ENCODE results near the gene TMEM184A. TPM values are rescaled to one million over a fixed set of nuclear protein-coding genes. Genes with fewer than 3 reads are reported as not detected.

The TMEM184A gene
- polyA plus RNA-seq, 3 donors, result 3.6 to 5.6 (median 4.7) TPM

DNA sequence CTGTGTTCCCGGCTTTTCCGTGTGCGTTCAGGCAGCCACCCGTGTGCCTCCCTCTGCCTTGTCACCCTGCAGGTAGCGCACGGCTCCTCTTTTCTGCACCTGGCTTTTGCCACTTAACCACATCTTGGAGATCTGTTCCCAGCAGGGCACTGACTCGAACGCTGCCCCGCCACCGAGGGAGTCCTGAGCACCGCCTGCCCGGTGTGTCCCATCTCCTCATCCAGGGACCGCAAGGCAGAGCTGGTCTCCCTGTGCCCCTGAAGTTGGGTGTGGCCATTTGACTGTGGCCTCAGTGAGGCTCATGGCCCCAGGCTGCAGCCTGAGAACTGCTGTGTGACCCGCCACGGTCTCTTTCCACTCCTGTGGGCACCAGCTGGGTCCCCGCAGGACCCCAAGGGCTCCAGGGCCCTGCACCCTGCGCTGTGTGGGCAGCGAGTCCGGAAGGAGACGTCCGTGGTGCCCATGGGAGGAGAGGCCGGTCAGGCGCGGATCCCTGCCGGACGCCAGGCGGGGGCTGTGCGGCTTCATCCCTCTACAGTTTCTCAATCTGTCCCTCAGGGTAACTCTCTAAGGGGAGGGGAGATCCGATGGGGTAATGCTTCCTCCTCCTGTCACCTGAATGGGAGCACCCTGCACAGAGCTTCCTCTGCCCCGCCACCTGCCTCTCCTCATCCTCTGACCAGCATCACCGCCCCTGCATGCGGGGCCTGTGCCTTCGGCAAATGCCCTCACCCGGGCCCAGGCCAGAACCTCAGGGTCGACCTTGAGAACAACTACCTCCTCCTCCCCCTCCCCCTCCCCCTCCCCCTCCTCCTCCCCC lies 50.1 kb downstream of the TMEM184A start:
- DNase-seq (ENCODE audit: low read depth in 3 of 3, low spot score in 2 of 3), result no peak

DNA sequence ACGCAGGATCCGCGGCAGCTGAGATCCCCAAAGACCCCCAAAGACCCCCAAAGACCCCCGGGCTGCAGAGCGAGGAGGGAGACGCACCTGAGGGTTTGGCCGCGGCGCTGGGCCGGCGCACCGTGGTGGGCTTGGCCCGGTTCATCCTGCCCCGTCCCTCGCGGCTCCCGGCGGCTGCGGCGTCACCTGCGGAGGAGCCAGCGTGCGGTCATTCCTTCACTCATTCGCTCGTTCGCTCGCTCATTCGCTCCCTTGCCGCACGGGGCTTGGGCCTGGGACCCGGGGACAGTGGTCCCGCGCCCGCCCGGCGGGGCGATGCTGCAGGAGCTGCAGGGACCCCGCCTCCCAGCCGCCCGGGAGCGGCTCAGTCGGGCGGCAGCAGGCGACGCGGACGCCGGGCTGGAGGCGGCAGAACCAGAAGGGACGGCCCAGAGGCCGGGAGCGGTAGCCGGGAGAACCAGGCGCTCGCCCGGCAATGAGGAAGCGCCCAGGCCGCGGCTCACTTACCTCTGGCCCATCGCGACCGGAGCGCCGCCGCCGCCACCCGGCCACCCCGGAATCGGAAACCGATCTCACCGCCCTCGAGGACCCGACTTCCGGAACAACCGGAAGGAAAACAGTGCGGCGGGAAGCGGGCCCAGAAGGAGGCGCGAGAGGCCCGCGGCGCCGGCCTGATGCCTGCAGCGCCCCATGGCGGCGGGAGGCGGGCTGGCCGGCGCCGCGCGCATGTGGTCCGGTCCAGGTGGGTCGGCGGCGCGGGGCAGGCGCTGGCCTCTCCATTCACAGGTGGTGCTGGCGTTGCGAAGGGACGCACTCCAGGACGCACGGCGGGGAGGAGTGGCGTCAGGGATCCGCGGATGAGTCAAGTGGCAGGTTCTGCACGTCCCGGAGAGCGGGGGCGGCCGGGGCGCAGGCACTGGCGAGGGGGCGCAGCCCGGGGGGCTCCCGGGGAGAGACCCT lies 51.9 kb downstream of the TMEM184A start, which contains the start of gene INTS1:
Gene INTS1 (minus strand): TSS at position 574 of the 960 bp plus-strand sequence. CDS start 429 bp downstream, at position 145.
- peak; percentile 70 to 88 (median 78) for DNase-seq (ENCODE audit: low read depth in 3 of 3, low spot score in 2 of 3)

DNA sequence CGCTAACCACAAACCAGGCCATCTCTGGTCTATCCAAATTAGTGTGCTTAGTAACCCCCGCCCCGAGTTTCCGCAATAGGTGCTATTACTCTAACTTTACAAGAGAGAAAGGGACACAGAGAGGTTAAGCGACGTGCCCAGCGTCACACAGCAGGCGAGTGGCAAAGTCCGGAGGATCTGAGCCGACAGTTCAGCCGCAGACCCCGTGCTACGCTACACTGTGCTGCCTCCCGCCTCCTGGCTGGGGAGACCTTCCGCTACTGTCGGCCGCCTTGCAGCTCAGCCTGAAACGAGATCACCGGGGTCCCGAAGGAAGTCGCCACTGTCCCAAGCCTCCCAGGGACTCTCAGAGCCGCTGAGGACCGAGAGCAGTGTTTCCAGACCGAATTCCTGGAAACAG lies 52.6 kb downstream of the TMEM184A start:
- DNase-seq (ENCODE audit: low read depth in 3 of 3, low spot score in 2 of 3), result no peak

DNA sequence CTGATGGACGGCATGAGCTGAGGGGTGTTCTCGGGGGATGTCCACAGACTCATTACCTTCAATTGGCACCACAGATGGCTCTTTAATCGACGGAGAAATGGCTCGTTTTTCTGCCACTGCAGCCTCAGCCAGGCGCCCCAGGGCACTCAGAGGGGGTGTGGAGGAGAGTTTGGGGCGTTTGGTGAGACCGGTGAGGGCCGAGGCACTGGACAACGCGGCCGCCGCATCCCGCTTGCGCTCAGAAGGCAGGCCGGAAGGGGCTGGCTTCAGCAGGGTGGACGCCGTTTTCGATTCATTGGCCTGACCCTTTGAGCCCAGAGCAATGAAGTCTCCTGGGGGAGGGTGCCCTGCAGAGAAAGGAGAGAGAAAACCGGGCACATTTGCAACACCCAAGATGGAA lies 53.2 kb downstream of the TMEM184A start:
- no peak for DNase-seq (ENCODE audit: low read depth in 3 of 3, low spot score in 2 of 3)

DNA sequence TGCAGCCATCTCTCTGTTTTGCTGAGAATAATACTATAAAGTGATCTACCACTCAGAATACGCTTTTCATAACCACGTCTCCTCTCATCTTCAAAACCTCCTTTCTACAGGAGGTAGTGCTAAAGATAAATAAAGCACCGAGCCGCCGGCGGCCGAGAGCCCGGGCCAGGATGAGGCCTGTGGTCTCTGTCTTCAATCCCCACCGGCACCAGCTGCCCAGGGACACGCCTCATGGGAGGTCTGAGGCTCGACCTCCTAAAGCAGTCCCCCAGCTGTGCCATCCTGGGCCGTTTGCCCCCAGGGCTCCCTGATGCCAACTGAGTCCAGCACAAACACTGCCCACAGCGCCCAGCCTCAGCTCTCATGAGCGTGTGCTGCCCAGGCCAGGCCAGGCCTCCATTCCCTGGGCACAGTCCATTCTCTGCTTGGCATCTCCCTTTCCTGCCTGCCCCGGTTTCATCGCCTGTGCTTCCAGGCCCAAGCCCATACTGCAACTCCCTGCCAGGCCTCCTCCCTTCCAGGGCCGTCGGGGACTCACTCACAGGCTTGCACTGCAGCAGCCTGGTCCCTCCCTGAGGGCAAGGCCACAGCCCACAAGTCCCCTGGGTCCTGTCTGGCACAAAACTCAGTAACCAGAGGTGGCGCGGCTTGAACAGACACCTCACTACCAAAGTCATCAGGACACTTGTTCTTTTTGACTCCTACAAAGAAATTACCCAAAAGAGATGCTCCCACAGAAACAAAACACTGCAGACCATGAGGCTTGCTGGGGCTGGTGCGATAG lies 54.3 kb downstream of the TMEM184A start:
- no peak for DNase-seq (ENCODE audit: low read depth in 3 of 3, low spot score in 2 of 3)

DNA sequence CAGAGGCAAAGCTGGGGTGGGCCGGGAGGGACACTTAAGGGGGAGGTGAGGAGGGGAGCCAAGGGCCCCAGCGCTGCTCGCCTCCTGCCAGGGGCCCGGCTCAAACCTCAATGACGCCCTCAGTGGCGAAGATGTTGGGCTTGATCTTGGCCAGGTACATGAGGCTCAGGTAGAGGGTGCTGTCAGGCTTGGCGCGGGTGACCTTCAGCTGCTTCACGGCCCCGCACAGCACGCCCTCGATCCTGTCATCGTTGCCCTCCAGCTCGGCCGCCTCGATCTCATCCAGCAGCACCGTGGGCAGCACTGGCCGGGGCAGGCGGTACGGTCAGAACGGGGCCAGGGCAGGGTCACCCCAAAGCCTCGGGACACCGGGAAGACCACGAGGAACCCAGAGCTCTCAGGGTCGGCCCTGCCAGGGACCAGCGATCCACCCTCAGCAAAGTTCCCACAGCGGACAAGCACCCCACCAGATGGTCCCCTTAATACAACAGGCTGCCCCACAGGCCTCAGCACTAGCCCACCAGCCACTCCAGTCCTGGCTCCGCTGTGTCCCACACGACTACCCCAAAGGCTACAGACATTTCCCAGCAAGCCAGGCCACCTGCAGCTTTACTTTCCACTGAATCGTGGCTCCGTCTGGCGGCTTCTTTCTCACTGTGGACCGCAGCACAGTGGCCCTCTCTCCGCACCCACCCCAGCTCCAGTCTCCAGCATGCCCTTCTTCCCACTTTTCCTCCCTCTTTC lies 55.8 kb downstream of the TMEM184A start:
- no peak for DNase-seq (ENCODE audit: low read depth in 3 of 3, low spot score in 2 of 3)

DNA sequence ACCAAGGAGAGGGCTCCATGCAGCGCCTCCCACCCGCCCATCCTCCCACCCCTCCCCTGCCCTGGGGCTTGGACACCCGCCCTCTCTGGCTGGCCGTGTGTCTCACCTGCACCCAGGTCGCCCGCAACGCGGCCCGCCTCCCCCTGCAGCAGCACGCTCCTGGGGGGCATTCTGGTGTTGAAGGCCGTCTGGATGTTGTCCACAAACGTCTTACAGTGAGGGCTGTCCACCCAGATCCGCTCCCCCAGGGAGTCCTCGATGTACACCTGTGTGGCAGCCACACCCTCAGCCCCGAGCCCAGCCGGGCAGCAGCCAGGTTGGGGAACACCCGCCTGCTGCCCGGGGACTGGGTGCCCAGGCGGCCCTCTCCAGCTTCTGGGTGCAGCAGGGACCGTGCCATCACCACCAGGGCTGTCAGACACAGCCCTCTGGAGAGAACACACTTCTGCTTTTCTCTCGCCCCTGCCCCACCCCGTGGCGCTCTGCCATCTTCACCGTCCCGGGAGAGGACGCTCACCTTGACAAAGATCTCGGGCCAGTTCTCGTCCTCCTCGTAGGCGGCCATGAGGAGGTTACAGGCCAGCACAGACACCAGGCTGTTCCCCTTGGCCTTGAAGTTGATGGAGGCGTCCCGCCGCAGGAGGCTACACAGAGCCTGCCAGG lies 56.5 kb downstream of the TMEM184A start:
- no peak for DNase-seq (ENCODE audit: low read depth in 3 of 3, low spot score in 2 of 3)

DNA sequence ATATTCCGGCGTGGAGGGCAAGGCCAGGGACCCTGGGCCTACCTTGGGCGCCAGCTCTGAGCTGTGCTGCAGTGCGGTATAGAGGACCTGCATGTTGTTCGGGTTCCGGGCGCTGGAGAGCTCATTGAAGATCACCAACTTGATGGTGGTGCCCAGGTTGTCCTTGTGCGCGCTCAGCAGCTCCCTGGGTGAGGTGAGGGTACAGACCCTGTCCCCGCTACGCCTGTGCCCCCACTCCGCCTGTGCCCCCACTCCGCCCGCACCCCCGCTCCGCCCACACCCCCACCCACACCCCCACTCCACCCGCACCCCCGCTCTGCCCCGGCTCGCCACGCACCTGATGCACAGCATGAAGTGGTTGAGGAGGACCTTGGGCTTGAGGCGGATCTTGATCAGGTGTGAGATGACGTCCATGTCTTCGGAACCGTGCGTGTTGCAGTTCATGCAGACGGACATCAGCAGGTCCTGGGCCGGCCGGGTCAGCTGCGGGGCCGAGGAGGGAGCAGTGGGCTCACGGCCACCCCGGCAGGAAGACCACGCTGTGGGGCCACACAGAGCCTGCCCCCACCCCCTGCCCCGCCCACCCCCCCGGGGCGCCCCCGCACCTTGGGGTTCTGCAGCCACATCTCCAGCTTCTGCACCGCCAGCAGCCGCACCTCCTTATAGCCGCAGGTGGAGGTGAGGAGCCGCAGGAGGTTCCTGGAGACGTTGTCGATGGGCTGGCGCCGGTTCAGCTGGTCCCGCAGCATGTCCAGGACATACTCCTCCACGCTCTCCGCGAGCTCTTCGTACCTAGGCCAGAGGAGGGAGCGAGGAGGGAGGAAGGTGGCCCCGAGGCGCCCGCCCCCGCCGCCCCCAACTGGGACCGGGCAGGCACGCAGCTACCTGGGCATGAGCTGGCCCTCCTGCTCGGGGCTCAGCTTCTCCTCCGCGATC lies 57.4 kb downstream of the TMEM184A start:
- DNase-seq (ENCODE audit: low read depth in 3 of 3, low spot score in 2 of 3), result no peak

DNA sequence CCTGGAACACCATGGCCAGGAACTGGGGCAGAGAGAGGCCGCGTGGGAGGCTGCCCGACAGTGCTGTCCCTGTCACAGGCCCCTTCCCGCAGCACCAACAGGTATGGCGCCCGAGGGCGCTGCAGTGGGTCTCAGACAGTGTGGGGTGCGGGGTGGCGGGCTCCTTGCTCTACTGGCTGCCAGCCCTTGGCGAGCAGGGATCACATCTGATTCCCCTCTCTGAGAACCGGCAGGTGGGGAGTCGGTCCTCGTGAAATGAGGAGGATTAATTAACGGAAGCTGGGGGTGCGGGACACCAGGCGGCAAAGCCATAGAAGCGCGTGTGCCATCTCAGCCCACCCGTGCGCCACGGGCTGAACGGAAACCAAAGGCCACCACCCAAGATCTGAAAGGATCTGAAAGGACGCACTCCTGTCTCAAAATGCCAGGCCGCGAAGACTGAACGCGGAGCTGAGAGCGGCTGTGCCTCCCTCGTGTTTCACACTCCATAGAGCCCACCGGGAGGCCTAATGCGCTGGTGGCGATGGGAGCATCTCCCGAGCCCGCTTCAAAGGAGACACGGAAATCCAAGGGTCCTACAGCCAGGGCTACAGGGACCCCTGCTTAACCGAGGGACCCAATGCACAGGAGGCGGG lies 58.6 kb downstream of the TMEM184A start:
- no peak for DNase-seq (ENCODE audit: low read depth in 3 of 3, low spot score in 2 of 3)

DNA sequence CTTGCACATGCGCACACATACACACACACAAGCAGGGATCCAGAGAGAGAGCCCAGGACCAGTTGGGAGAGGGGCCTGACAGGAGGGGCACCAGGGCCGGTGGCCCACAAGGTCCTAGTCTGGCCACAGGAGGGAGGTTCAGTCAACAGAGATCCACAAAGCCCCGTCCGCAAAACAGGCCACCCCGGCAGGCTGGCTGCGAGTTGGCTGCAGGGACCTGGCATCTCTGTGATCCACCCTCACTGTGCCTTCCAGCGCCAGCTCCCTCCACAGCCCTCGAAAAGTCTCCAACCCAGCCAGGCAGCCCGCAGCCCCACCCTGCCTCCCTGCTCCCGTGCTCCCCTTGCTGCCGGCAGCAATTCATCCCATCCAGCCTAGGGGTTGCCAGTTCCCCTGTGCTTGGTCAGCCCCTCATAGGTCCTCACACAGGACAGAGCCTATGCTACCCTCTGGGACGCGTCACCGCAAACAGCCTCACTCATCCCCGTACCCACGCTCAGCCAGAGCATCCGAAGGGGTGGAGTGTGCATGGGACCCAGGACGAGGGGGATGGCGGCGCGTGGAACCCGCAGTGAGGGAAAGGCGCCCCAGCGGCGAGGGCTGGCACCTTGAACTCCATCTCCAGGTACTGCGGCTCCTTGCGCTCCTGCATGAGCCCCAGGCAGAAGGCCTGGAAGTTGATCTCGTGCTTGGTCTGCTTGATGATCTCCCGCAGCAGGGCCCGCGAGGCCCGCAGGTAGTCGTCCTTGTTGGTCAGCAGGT lies 59.3 kb downstream of the TMEM184A start:
- DNase-seq (ENCODE audit: low read depth in 3 of 3, low spot score in 2 of 3), result no peak

DNA sequence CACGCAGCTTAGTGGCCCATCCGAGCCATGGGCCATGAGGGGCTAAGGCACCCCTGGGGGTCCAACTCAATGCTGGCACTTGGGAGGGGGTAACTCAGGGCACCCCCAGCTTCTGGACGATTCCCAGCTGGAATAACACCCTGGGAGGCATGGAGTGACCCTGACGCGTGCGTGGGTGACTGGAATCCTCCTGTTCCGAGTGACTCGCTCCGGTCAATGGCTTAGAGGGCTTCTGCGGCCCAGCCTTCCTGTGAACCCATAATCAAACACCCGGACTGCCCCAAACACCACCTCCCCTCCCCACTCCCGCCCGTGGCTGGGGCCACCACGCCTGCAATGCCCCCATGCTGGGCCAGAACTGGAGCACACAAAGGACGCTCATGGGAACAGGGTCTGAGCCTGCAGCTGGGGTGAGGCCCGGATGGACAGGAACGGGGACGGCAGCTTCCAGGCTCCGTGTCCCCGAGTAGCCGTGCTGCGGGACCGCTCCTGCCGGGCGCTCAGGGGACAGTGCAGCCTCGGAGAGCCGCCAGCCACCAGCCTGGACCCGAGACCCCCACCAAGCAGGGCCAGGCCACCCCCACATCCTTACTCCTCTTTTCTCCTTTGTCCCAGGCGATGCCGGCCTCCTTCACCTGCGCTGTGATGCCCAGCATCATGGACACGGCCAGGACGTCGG lies 60.3 kb downstream of the TMEM184A start:
- DNase-seq (ENCODE audit: low read depth in 3 of 3, low spot score in 2 of 3), result no peak

DNA sequence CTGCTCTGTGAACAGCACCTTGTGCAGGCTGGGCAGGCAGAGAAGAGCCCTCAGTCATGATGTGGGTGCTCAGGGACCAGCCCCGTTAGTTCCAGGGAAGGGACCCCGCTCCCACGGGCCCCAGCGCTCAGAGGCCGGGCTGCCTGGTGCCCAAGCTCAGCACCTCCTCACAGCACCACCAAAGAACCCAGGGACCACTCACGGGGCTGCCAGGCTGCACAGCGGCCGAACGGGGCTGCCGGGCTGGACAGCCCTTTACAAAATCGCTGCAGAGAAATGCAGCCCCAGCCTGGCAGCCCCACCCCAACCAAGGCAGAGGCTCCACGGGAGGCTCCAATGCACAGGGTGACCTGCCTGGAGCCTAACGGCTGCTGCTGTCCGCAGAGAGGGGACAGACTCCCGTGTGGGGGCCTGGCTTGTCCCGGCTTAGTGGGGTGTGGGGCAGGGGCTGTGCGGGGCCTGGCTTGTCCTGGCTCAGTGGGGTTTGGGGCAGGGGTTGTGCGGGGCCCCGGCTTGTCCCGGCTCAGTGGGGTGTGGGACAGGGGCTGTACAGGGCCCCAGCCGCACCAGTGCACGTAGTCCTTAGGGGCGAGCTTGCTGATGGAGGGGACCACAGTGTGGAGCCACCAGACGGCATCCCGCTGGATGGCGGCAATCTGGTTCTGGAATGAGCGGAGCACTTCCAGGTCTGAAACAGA lies 61.0 kb downstream of the TMEM184A start:
- no peak for DNase-seq (ENCODE audit: low read depth in 3 of 3, low spot score in 2 of 3)

DNA sequence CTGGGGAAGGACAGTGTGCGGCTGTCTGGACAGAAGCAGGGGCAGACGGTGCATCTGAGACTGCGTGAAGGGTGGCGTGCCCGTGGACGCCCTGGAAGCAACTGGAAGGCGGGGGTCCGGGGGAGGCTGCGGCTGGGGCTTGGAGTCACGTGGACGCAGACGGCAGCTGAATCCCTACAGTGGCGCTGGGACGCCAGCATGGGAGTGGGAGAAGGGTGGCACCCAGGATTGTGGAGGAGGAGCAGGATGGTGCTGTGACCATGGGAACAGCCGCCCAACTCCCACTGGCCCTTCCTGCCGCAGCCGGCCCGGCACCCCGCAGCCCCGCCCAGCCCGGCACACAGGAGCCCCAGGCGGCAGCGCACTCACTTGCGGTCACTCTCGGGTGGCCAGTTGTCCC lies 61.6 kb downstream of the TMEM184A start:
- no peak for DNase-seq (ENCODE audit: low read depth in 3 of 3, low spot score in 2 of 3)

DNA sequence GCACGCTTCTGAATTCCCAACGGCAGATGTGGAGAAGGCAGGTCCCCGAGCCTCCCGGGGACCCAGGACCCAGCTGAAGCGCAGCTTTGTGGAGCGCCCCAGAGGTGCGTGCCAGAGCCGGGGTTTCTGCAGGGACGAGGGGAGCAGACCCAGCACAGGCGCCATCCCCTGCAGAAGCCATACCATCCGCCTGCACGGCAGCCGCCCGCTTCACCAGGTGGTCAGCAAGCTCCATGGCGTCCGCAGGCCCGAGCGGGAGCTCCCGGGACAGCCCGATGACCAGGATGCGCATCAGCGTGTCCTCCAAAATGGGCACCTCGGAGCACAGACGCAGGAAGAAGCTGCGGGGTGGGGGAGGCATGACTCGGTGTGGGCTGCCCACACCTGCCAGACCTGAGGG lies 62.4 kb downstream of the TMEM184A start:
- no peak for DNase-seq (ENCODE audit: low read depth in 3 of 3, low spot score in 2 of 3)

DNA sequence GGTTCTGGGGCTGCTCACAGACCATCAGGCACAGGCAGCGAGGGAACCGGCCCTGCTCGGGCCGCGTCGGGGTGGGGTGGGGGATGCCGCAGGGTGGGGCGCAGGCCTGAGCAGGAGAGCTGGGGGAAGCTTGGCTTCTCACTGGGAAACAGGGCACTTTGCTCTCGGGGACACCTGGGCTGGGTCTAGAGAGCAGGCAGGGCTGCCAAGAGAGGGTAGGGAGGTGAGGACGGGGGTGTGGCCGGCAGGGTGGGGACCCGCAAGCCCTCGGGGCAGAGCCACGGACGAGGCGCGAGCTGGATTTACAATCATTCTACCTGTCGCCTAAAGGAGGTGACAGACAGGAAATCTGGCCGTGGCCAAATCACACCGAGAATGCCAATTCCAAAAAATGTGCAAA lies 62.9 kb downstream of the TMEM184A start:
- no peak for DNase-seq (ENCODE audit: low read depth in 3 of 3, low spot score in 2 of 3)

DNA sequence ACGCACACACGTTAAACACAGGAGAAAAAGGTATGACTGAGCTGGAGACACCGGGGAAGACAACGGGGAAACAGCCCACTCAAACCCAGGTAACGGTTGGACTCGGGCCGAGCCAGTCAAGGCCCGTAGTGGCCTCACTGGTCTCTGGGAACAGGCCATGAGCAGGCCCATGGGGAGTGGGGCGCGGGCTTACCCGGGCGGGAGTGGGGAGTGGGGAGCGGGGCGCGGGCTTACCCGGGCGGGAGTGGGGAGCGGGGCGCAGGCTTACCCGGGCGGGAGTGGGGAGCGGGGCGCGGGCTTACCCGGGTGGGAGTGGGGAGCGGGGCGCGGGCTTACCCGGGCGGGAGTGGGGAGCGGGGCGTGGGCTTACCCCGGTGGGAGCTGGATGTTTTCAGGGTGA lies 63.4 kb downstream of the TMEM184A start:
- no peak for DNase-seq (ENCODE audit: low read depth in 3 of 3, low spot score in 2 of 3)

Measured in right renal cortex interstitium (tissue), 3 donors.